ENCODE data around the gene OR2A42. TPM values are rescaled to one million over a fixed set of nuclear protein-coding genes. Genes with fewer than 3 reads are reported as not detected.
A peak's percentile ranks its signal among the peaks of the same experiment; 100 is the strongest.
"Not testable (repeated sequence)": the region's sequence is repeated elsewhere in the genome, so short reads cannot be mapped to it uniquely, and the experiment has no call there.

The OR2A42 gene
- total RNA-seq, 1 donor from 2014 or later = not detected

DNA sequence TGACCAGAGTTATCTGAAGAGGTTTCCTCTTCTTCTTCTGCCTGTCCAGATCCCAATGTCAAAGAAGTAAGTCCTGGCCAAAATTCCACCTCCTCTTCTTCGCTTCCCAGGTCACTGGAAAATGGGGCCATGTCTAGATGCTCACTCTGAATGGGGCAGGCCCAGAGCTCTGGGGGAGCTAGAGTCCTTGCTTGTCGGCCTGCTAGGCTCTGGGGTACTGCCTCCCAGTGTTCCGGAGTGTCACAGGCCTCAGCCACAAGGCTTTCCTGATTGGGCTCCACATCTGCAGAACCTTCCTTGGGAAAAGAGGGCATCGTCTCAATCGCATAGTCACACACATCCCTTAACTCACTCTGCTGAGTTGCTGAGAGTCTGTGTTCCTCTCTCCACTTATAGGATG, 51.6 kb downstream of the OR2A42 start:
- not testable (repeated sequence) for H3K36me3 Mint-ChIP-seq (ENCODE audit: insufficient read depth); H3K4me1 Mint-ChIP-seq (ENCODE audit: low read depth); DNase-seq (ENCODE audit: low spot score, unreplicated experiment); H3K27me3 Mint-ChIP-seq; H3K27ac Mint-ChIP-seq; H3K4me3 Mint-ChIP-seq (ENCODE audit: low read depth); H3K9me3 Mint-ChIP-seq (ENCODE audit: low read depth)

GRCh38 chr7:144183166-144183565, 56.2 kb downstream of the OR2A42 start, which contains the start of gene CTAGE4:
Gene CTAGE4, plus strand, starts transcription at chr7:144183466. Its CDS starts 38 bp downstream, at chr7:144183504.
- not testable (repeated sequence) for DNase-seq (ENCODE audit: low spot score, unreplicated experiment); H3K27me3 Mint-ChIP-seq; H3K9me3 Mint-ChIP-seq (ENCODE audit: low read depth); H3K27ac Mint-ChIP-seq; H3K36me3 Mint-ChIP-seq (ENCODE audit: insufficient read depth); H3K4me3 Mint-ChIP-seq (ENCODE audit: low read depth); H3K4me1 Mint-ChIP-seq (ENCODE audit: low read depth)

- not testable (repeated sequence) for DNase-seq (ENCODE audit: low spot score, unreplicated experiment); H3K9me3 Mint-ChIP-seq (ENCODE audit: low read depth); H3K27ac Mint-ChIP-seq; H3K27me3 Mint-ChIP-seq; H3K4me1 Mint-ChIP-seq (ENCODE audit: low read depth); H3K36me3 Mint-ChIP-seq (ENCODE audit: insufficient read depth); H3K4me3 Mint-ChIP-seq (ENCODE audit: low read depth)
These were observed 60.3 kb downstream of the OR2A42 start for GRCh38 chr7:144179165-144179479.

- H3K4me3 Mint-ChIP-seq (ENCODE audit: low read depth); H3K36me3 Mint-ChIP-seq (ENCODE audit: insufficient read depth); H3K27me3 Mint-ChIP-seq; DNase-seq (ENCODE audit: low spot score, unreplicated experiment); H3K4me1 Mint-ChIP-seq (ENCODE audit: low read depth); H3K9me3 Mint-ChIP-seq (ENCODE audit: low read depth); H3K27ac Mint-ChIP-seq: not testable (repeated sequence)
- TF ChIP-seq, protein P1, sequence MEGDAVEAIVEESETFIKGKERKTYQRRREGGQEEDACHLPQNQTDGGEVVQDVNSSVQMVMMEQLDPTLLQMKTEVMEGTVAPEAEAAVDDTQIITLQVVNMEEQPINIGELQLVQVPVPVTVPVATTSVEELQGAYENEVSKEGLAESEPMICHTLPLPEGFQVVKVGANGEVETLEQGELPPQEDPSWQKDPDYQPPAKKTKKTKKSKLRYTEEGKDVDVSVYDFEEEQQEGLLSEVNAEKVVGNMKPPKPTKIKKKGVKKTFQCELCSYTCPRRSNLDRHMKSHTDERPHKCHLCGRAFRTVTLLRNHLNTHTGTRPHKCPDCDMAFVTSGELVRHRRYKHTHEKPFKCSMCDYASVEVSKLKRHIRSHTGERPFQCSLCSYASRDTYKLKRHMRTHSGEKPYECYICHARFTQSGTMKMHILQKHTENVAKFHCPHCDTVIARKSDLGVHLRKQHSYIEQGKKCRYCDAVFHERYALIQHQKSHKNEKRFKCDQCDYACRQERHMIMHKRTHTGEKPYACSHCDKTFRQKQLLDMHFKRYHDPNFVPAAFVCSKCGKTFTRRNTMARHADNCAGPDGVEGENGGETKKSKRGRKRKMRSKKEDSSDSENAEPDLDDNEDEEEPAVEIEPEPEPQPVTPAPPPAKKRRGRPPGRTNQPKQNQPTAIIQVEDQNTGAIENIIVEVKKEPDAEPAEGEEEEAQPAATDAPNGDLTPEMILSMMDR (IDR thresholded peaks at IDR 0.05; ENCODE audit: unreplicated experiment) = peak; percentile 49
These were observed 60.8 kb downstream of the OR2A42 start for GRCh38 chr7:144178380-144179164.

Other genes with a start within 250 kb of the OR2A42 start
- not detected in 2 replicates for gene OR6B1, start 239.3 kb downstream of the OR2A42 start, total RNA-seq
- gene OR2A5, start 190.7 kb downstream of the OR2A42 start, total RNA-seq = not detected in 2 replicates
- gene OR2A25, start 169.8 kb downstream of the OR2A42 start, total RNA-seq = not detected in 2 replicates
- gene OR2A12, start 153.3 kb downstream of the OR2A42 start, total RNA-seq = not detected in 2 replicates
- gene OR2A2, start 130.0 kb downstream of the OR2A42 start, total RNA-seq = not detected in 2 replicates
- not detected in 2 replicates for gene OR2A14, start 116.4 kb downstream of the OR2A42 start, total RNA-seq
- 5.4 and 6.9 TPM in 2 replicates for gene CTAGE4, start 56.1 kb downstream of the OR2A42 start, total RNA-seq
- 17.3 and 19.5 TPM in 2 replicates for gene ARHGEF35, start 43.8 kb downstream of the OR2A42 start, total RNA-seq
- gene OR2A7, start 25.2 kb upstream of the OR2A42 start, total RNA-seq = 8.0 and 9.3 TPM in 2 replicates
- gene CTAGE8, start 29.7 kb upstream of the OR2A42 start, total RNA-seq = 7.2 and 8.9 TPM in 2 replicates
- gene OR2A1, start 72.8 kb upstream of the OR2A42 start, total RNA-seq = 0.12 TPM in 1 of 2 replicates, not detected in the other
- 42.9 and 46.6 TPM in 2 replicates for gene ARHGEF5, start 115.8 kb upstream of the OR2A42 start, total RNA-seq
- not detected in 2 replicates for gene NOBOX, start 164.1 kb upstream of the OR2A42 start, total RNA-seq

Measured in progenitor cell of endocrine pancreas (in vitro differentiated cells).